Lung (tissue), 12 donors: ENCODE results near the gene TCP11L2. TPM values are rescaled to one million over a fixed set of nuclear protein-coding genes. Genes with fewer than 3 reads are reported as not detected.

Experiments used
- ATAC-seq: fragments of 200-7000 bp; cut with Tn5 transposase; one replicate; pipeline ENCODE4 v1.9.1; 2020; ENCODE audit warnings: moderate number of reproducible peaks; ENCODE audit not compliant: insufficient read depth, low FRiP score
- DNase-seq, 3 donors: peaks; one replicate each; pipeline ENCODE4 v3.0.0-alpha.2; 2013 to 2017
- H3K27ac ChIP-seq, 2 donors: one replicate each; pipeline ENCODE4 v1.5.1; 2013; ENCODE audit warnings: mild to moderate bottlenecking in 2 of 2, moderate library complexity in 2 of 2, control low read depth in 1 of 2, inconsistent platforms in 1 of 2, low read depth in 1 of 2, low read length in 1 of 2
- H3K27me3 ChIP-seq, 3 donors: one replicate each; pipeline ENCODE4 v1.5.1; 2013; ENCODE audit warnings: low read length in 2 of 3; ENCODE audit not compliant: control insufficient read depth in 3 of 3, insufficient read depth in 3 of 3
- H3K36me3 ChIP-seq, 4 donors: one replicate each; pipeline ENCODE4 v1.5.1; 2013; ENCODE audit warnings: low read length in 4 of 4, mild to moderate bottlenecking in 1 of 4, moderate library complexity in 1 of 4; ENCODE audit not compliant: control insufficient read depth in 4 of 4, insufficient read depth in 4 of 4
- H3K4me1 ChIP-seq, 5 donors: one replicate each; pipeline ENCODE4 v1.5.1; 2013; ENCODE audit warnings: low read length in 5 of 5, mild to moderate bottlenecking in 2 of 5, moderate library complexity in 1 of 5; ENCODE audit not compliant: control insufficient read depth in 5 of 5, insufficient read depth in 5 of 5
- H3K4me3 ChIP-seq: one replicate; pipeline ENCODE4 v1.5.1; 2013; ENCODE audit warnings: mild to moderate bottlenecking, control low read depth, moderate library complexity
- H3K9ac ChIP-seq, 2 donors: one replicate each; pipeline ENCODE4 v1.5.1; 2013; ENCODE audit warnings: low read length in 2 of 2, control low read depth in 1 of 2; ENCODE audit not compliant: insufficient read depth in 1 of 2
- H3K9me3 ChIP-seq, 4 donors: one replicate each; pipeline ENCODE4 v1.5.1; 2013; ENCODE audit warnings: low read length in 3 of 4, mild to moderate bottlenecking in 1 of 4, moderate library complexity in 1 of 4; ENCODE audit not compliant: control insufficient read depth in 4 of 4, insufficient read depth in 3 of 4
- CTCF ChIP-seq: IDR thresholded peaks from 2 replicates; pipeline ENCODE4 v1.5.1; 2012; ENCODE audit warnings: mild to moderate bottlenecking; ENCODE audit errors: control extremely low read depth, extremely low read depth
- WGBS, 2 donors: extraction: QIAGEN DNeasy Blood & Tissue Kit; methylation state at CpG; one replicate each; pipeline ENCODE4 v1.1.7; 2013; 5-methylcytosine and 5-hydroxymethylcytosine counted together
- polyA plus RNA-seq, 2 donors: library from polyadenylated mRNA; stranded (reverse); fragments of 200-250 nt; gene quantifications; one replicate each; pipeline ENCODE4 v1.2.1, GENCODE V29; 2013
- total RNA-seq, 2 donors: library from RNA; depleted of rRNA in 1 of 2; stranded (reverse); fragments of >200 nt in 1 of 2; gene quantifications; one replicate each; pipeline ENCODE4 v1.2.1, GENCODE V29; 2014 to 2021
- donor health status: control.
- donor health status: control.
- donor health status: Bipolar disorder and iron deficiency.
- donor health status: healthy.
- donor health status: DM: yes; HTN: yes; CAD: no.

TCP11L2 gene
- total and polyA plus RNA-seq, 4 donors, result 4.9 to 78.5 (median 24.8) TPM

DNA sequence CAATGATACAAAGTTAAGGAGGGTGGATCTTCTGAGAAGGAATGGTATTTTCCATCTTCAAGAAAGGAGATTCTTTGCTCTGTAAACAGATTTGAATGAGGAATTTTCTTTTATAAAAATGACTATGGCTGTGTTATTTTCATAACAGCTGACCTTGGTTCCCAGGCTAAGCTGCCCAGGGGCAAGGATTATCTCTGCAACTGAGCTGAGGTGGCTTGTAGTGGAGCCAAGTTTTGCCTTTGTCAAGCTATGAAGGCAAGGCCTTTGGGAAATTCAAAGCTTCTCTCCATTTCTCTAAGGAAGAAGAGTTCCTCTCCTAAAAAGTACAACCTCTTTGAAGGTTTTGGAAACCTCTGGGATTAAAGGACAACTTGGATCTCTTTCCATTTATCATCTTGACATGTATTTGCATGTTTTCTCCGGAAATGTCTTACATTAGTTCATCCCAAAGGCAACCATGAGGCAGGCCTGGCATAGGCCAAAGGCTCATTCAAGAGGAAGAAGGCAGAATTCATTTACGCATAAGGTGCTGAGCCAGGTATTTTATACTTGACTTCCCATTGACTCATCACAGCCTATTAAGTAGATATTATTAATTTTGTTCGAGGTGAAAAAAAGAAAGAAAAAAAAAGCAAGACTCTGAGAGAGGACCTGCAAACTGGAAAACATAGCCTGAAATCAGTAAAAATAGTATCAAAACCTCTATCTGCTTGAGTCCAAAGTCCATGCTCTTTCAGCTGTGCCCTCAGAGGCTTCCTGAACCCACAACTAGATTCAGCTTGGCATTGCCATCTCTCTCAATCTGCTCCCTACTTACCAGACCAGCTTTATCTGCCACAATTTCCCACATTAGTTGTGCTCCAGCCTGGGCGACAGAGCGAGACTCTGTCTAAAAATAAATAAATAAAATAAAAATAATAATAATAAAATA is 30.7 kb upstream of the TCP11L2 start:
- no peaks in the 10 kb centered on the region for H3K36me3 ChIP-seq
- DNase-seq (no peak), ATAC-seq (no peak)
- peaks cover 0 to 6% (median 2%) of the 10 kb centered on the region in 5 donors for H3K4me1 ChIP-seq
- no peaks in the 10 kb centered on the region for H3K27me3 ChIP-seq
- TF ChIP-seq CTCF, result no peak
- 71 to 80% methylated on average over 4 to 5 of the region's 5 CpGs for WGBS, 2 donors
- H3K4me3 ChIP-seq, result no peak overlapping the region
- no peak overlapping the region for H3K9ac ChIP-seq
- no peak overlapping the region for H3K27ac ChIP-seq
- H3K9me3 ChIP-seq, result no peaks in the 10 kb centered on the region

DNA sequence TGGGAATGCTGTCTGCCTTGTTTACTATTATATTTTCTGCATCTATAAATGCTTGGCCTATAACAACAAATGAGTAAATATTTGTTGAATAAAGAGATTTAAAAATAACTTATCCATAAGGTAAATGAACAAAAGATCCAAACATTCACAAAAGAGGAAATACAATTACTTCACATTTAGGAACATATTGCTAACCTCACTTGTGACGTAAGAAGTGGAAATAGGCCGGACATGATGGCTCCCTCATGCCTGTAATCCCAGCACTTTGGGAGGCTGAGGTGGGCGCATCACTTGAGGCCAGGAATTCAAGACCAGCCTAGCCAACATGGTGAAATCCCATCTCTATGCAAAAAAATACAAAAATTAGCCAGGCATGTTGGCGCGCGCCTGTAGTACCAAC is 29.0 kb upstream of the TCP11L2 start:
- Histone ChIP-seq H3K27ac (no peak overlapping the region), H3K27me3 (no peaks in the 10 kb centered on the region), H3K4me1 (peaks cover 0 to 6% (median 2%) of the 10 kb centered on the region in 5 donors), H3K9ac (no peak overlapping the region), H3K36me3 (no peaks in the 10 kb centered on the region), H3K4me3 (no peak overlapping the region), H3K9me3 (no peaks in the 10 kb centered on the region)
- ATAC-seq, result no peak
- no peak for TF ChIP-seq CTCF
- 74 to 85% methylated on average over 6 of the region's 6 CpGs for WGBS, 2 donors
- no peak for DNase-seq

DNA sequence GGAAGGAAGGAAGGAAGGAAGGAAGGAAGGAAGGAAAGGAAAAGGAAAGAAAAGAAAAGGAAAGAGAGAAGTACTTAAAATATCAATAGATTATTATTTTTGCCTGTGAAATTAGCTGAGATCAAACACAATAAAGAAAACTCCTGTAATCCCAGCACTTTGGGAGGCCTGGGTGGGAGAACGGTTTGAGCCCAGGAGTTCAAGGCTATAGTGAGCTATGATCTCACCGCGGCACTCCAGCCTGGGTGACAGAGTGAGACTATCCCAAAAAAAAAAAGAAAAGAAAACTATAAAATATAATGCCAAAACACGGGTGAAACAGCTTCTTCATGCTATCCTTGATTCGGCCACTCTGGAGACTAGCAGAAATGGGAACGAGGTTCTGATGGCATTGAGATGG is 28.5 kb upstream of the TCP11L2 start:
- no peak overlapping the region for H3K9ac ChIP-seq
- WGBS, 2 donors, result 91 to 96% methylated on average over 6 of the region's 6 CpGs
- H3K27ac ChIP-seq, result no peak overlapping the region
- H3K36me3 ChIP-seq, result no peaks in the 10 kb centered on the region
- DNase-seq (no peak), ATAC-seq (no peak)
- H3K4me3 ChIP-seq, result no peak overlapping the region
- H3K27me3 ChIP-seq, result no peaks in the 10 kb centered on the region
- H3K4me1 ChIP-seq, result peaks cover 0 to 6% (median 2%) of the 10 kb centered on the region in 5 donors
- H3K9me3 ChIP-seq, result no peaks in the 10 kb centered on the region
- TF ChIP-seq CTCF, result no peak
